Measurements from ENCODE around the gene ASIC2. TPM values are rescaled to one million over a fixed set of nuclear protein-coding genes. Genes with fewer than 3 reads are reported as not detected.

The ASIC2 gene
- polyA plus RNA-seq, 1 donor: 0.32 TPM

GRCh38 chr17:33288954-33289353 is 4.1 kb downstream of the ASIC2 start:
- no peak for DNase-seq (ENCODE audit: low read depth)

DNA sequence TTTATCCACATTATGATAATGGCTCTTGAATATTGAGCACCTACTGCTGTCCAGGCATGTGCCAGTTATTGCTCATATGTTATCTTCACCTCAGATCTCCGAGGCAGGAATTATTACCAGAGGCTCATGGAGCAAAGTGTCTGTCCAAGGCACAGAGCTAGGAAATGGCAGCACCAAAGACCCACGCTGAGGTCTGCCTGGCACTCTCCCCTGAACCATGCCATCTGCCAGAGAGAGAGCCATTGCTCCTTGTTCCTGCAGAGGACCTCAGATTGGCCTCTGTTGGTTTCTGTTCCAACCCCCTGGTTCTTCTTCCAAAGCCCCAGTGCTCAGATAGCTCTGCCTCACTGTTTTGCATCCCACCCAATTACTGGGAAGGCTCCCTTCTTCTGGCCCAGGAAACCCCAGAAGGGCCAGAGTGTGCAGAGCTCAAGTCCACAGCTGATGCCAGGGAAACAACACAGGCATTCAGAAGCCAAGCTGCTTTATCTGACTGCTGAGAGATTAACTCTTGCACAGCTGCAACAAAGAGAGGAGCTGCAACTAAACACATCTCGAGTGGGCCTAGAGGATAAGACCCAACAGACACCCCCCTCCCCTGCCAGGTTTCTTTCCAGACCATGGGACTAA is 5.9 kb downstream of the ASIC2 start:
- DNase-seq (ENCODE audit: low read depth): no peak

DNA sequence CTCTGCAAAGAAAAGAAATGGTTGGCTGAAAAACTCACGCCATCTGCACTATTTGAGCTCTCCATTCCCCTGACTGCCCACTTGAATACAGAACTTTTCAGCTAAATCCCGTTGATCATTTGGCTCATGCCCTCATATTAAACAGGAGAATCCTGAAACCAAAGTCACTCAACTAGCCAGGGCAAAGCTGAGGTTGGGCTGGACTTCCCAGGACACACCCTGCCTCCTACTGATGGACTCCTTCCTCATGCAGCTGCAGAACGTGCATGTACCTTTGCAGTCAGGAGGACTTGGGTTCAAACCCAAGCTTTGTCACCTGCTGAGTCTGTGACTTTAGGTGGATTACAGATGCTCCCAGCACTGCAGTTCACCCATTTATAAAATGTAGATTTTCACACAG is 7.7 kb downstream of the ASIC2 start:
- DNase-seq (ENCODE audit: low read depth): no peak

DNA sequence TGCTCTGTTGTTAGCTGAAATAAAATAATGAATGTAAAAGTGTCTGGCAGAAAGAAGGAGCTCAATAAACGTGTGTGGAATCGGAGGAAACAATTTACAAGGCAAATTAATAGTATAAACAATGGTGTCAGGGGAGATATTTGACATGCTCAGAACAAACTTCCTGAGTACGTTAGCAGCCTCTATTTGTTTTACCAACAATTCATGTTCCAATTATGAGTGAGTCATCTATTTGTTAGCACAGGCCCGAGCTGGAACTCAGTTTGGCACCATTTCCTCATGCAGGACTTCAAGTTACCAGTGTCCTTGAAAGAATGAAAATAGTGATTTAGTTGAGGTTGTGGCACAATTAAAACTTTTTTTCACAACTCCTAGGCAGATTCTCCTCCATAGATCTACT is 9.1 kb downstream of the ASIC2 start:
- DNase-seq (ENCODE audit: low read depth): no peak

DNA sequence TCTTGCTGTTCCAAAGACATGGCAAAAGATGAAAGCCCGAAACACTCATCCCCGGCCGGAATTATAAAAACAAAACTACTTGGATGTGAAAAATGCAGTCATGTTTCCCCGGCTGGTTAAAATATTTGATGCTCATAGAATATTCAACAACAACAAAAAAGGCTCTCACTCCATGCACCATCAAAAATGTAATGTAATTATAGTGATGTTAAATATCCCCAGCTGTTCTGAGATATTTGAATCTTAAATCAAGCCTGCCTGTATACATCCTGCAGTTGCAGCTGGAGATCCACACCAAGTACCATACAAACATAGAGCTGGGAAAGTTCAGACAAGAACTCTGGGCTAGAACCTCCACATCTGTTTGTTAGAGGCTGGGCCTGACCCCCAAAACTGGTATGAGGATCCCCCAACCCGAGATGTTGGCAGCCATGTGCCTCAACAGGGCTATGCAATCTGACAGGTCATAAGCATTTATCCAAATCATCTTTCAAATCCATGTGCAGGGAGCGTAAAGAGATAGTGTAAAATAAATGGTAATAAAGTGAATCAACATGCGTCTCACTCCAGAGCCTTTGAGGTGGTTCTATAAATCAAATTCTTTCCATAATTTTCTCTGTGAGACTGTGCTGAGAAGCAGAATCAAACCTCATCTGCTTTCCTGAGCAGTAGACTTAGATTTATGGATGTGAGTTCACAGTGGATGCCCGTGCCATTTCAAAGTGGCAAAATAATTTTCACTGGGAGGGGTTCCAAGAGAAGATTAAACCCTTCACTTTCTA is 12.7 kb downstream of the ASIC2 start:
- DNase-seq (ENCODE audit: low read depth): no peak

DNA sequence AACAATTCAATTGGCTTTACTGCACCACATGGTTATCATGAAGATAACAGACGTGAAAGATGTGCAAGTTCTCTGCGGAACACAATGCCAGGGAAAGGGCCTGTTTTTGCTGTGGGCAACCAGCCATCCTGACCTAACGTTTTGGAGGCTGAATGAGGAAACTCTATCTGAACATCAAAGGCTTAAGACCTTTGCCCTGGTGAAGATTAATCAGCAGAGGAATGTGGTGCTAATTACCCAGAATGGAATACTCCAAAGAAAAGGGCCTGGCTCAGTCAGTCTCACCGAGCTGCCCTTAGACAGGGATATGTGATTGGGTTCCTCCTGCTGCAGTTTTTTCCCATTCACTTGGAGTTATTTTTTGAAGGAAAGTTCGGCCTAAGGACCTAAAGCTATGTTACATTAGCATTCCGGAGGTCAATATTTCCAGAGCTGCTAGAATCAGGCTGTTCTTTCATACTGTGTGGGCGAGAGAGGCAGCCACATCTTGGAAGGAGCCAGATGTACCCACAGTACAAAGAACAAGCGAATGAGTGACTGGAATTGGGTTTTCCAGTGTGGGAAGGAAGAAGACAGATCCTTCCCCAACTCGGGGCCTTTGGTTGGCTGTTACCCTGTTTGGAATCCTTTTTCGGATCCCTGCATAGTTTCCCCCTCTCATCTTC is 15.5 kb downstream of the ASIC2 start:
- no peak for DNase-seq (ENCODE audit: low read depth)

DNA sequence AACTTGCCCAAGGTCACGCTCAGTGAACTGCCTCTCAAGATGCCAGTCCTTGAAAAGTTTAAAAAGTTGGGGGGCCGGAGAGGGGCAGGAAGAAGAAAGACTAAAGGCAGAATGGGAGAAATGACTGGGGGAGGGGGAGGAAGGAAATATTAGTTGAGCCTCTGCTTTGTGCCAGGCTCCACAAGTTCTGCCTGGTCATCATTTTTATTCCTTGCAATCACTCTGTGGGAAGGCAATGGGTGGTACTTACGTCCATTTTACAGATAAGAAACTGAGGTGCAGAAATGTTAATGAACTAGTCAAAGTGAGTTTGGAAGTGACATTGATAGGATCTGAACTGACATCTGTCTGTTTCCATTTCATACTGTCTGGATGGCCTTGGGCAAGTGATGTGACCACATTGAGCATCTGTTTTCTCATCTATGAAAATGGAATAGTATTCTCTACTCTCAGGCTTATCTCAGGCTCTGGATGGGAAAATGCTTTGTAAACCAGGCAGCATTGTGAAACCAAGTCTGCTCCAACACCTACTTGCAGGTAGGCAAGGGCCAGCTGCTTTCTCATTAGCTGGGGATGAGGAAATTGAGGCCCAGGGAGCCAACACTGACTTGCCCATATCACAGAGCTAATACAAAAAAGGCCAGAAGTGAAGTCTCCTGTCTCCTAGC is 19.2 kb downstream of the ASIC2 start:
- no peak for DNase-seq (ENCODE audit: low read depth)

- DNase-seq (ENCODE audit: low read depth): no peak
Observed at GRCh38 chr17:33273271-33273670, 19.8 kb downstream of the ASIC2 start.

DNA sequence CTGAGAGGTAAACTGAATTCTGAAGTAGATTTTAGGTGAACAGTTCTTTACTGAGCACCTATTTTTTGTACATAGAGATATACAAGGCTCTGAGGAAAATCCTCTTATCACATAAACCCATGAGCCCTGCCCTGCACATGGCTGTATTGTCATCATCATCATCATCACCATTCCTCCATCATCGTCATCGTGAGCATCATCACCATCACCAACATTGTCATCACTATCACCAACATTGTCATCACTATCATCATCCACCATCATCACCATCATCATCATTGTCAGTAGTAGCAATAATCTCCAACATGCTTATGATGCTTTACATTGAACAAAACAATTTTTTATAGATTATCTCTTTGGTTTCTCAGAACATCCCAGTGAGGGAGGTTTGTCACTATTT is 20.7 kb downstream of the ASIC2 start:
- DNase-seq (ENCODE audit: low read depth): no peak

DNA sequence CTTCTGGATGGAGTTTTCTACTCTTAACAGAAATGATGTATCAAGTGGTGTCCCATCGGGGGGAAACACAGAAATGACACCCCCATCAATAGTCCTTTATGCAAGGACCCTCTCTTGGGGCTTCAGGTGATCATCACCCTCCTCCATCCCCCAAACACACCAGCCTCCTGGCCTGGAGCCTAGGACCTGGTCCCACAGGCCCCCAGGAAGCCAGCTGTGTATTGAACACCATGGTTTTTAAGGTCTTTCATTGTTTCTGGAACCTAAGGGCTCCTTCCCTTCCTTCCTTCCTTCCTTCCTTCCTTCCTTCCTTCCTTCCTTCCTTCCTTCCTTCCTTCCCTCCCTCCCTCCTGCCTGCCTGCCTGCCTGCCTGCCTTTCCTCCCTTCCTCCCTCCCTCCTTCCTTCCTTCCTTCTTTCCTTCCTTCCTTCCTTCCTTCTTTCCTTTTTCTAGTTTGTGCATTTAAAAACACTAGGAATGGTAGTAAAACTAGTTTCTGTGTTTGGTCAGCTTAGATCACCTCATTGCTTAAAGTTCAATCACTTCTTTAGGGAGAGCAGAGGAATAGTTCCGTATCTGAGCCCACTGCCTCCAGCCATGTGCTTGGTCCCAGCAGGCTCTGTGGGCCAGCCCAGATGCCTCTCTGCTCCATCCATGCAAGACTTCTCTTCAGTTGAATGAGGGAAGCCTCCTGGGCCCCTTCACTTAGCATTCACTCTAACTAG is 23.6 kb downstream of the ASIC2 start:
- DNase-seq (ENCODE audit: low read depth): no peak

- no peak for DNase-seq (ENCODE audit: low read depth)
Observed at GRCh38 chr17:33267851-33268548, 25.1 kb downstream of the ASIC2 start.

DNA sequence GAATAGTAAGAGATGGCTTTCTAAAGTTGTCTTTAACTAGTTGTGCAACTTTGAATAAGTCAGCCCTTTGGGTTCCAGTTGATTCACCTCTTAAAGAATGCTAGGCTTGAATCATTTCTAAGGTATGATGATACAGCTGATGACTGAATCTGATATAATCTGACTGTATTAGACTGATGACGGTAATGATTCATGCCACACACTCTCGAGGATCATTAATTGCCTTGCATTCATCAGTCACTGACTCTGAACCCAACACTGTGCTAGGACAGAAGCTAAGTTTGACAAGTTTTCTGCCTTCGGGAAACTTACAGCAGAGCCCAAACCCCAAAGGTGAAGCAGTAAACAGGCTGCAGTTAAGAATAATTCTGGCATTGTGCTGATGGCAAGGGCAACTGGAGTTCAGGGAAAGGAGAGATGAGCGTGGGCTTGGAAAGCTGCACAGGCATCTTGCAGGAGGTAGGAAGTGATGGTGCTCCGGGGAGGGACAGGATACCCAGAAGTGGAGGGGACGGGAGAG is 25.8 kb downstream of the ASIC2 start:
- DNase-seq (ENCODE audit: low read depth): no peak

DNA sequence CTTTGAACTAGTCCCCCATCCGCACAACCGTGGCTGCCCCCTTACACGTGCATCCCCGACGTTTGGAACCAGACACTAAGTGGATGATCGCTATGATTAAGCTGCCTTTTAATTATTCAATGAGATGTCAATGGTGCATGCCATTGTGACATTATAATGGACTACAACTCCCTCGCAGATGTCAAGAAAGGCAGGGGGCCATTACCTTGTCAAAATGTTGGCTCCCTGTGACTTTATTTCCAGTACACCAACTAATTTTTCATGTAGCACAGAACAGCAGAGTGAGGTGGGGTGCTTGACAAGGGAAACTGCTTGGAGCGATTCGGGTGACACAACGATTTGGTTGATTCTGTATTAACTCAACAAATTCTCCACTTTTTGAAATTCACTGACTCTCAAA is 26.5 kb downstream of the ASIC2 start:
- no peak for DNase-seq (ENCODE audit: low read depth)

DNA sequence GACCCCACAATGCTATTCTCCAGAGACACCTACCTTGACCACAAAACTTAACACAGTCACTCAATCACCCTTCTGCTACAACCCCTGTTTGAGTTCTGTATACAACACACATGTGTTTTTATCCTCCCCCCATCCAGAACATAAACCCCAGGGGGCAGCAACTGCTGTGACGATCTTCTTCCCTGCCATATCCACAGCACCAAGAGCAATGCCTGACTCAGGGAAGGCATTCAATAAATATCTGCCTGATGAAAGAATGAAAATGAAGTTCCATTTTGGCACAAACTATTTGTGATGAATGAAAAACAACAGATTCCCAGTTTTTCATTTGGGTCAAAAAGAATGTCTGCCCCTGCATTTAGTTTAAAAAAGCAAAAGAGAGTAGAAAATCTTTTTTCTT is 27.0 kb downstream of the ASIC2 start:
- no peak for DNase-seq (ENCODE audit: low read depth)

DNA sequence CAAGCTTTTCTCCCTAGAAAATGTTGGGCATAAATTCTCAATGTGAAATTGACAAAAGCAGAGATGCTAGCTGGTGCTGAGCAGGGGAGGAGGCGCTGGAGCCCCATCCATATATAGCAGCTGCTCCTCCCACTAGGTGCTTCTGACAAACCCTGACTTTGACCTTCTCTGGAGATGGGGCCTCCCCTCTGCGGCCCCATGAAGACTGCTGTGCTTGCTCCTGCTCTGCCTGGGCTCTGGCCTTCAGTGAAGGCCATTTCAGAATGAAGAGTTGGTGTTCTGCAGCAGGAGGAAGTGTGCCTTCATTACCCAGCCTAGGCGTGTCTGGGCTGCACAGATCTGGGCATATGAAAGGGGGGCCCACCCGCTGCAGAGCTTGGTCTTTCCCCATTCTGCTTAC is 29.7 kb downstream of the ASIC2 start:
- no peak for DNase-seq (ENCODE audit: low read depth)

DNA sequence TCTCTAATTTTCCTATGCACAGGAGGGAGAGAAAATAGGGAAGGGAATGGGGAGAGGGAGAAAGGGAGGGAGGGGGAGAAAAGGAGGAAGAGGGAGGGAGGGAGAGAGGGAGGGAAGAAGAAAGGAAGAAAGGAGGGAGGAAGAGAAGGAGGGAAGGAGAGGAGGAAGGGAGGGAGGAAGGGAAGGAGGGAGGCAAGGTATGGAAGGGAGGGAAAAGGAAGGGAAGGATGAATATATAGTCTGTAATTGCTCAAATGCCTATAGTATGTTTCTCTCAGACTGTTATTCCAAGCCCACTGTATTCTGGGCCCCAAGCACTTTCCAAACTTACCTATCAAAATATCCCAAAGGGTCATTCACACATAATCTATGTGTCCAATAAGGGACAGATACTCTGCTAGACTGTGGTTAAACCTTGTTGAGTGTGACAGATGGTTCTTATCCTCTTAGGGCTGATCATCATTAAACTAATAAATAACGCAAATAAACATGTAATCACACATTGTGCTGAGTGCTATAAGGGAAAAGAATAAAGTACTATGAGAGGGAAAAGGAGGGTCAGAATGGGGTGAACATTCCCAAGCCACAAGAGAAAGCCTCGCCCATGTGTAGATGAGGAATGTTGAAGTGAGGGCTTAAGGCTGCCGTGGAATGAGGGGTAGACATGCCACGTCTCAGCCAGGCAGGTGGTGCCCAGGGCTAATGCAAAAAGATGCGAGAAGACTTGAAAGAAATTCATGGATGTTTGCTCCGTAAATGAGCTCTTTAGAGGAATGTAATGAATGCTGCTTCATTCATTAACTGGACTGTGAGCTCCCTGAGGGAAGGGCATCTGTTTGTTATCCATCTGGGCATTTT is 30.6 kb downstream of the ASIC2 start:
- DNase-seq (ENCODE audit: low read depth): no peak

DNA sequence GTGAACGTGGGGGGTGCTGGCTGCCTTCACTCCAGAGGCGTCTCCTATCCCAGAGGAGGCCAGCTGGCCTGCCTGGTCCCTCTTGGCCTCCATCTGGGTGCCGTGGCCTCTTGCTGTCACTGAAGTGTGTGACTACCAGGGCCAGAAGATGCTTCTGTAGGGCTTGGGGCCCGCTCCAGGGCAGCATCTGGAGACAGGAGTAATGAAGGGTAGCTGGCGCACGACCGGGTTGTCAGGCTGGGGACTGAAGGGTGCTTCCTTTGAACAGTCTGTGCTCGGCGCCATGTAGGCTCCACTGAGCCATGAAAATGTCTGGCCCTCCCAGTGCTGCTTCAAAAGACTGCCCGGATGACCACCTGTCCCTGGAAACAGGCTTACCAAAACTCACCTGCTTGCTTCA is 31.3 kb downstream of the ASIC2 start:
- DNase-seq (ENCODE audit: low read depth): no peak

GRCh38 chr17:33260638-33261037 is 32.5 kb downstream of the ASIC2 start:
- DNase-seq (ENCODE audit: low read depth): no peak

DNA sequence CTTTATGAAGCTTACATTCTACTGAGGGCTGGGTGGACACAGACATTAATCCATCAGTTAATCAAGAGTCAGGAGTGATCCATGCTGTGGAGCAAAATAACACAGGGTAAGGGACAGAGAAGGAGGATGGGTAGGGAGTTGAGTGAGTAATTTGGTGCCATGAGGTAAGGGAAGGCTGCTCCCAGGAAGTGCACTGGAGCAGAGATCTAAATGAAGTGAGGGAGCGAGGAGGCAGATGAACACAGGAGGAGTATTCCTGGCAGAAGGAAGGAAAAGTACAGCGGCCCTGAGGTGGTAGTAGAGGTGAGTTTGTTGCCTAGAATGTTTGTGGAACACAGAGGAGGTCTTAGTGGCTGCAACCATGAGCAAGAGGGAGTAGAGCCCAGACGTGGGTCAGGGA is 34.8 kb downstream of the ASIC2 start:
- no peak for DNase-seq (ENCODE audit: low read depth)

- no peak for DNase-seq (ENCODE audit: low read depth)
Observed at GRCh38 chr17:33245183-33245582, 47.9 kb downstream of the ASIC2 start.
